Endothelial cell of umbilical vein (primary cell): ENCODE measurements around the gene PIWIL4. TPM values are rescaled to one million over a fixed set of nuclear protein-coding genes. Genes with fewer than 3 reads are reported as not detected.

Source experiments
- BruUV-seq: library from RNA; stranded (reverse); fragments of 400-500 nt; replicated peaks from 2 replicates; lab custom pipeline; 2021; lab: Mats Ljungman, UMichigan
- CTCF ChIA-PET: fragments of 300-600, 350-600 bp; sonication (Branson Sonifier 250); formaldehyde crosslinking; loops from one replicate; lab custom pipeline; 2021; ENCODE audit warnings: antibody characterized with exemption, inconsistent platforms; lab: Charles Lee
- POLR2A ChIA-PET: fragments of 300-600, 350-600 bp; sonication (Branson Sonifier 250); formaldehyde crosslinking; loops from one replicate; lab custom pipeline; 2021; ENCODE audit warnings: antibody characterized with exemption, inconsistent platforms; lab: Charles Lee
- DNase-seq: peaks from one replicate; pipeline ENCODE4 v3.0.0-alpha.2; 2011; ENCODE audit warnings: low read depth, low spot score
- FAIRE-seq: peaks from 2 replicates; lab custom pipeline; 2011; peaks lifted over from hg19 to GRCh38; lab: Jason Lieb, UNC
- H2AFZ ChIP-seq: 2 replicates; pipeline ENCODE4 v1.6.0; 2012; ENCODE audit warnings: low read depth, low read length, control low read depth, inconsistent platforms
- H3K27ac ChIP-seq: 2 replicates; pipeline ENCODE4 v1.5.1; 2011; ENCODE audit warnings: low read depth, mild to moderate bottlenecking, control low read depth, low read length, moderate library complexity; ENCODE audit not compliant: insufficient read depth
- H3K27me3 ChIP-seq, 2 experiments: 2 replicates each; pipeline versions ENCODE4 v1.6.0 to v1.6.1; 2011; ENCODE audit warnings: low read length in 2 of 2, mixed read lengths in 1 of 2; ENCODE audit not compliant: control insufficient read depth in 2 of 2, insufficient read depth in 2 of 2
- H3K36me3 ChIP-seq, 2 experiments: 2 replicates in 1 of 2; 3 replicates in 1 of 2; pipeline ENCODE4 v1.5.1; 2011; ENCODE audit warnings: low read length in 2 of 2, mild to moderate bottlenecking in 1 of 2, moderate library complexity in 1 of 2; ENCODE audit not compliant: control insufficient read depth in 2 of 2, insufficient read depth in 2 of 2; ENCODE audit errors: extremely low read depth in 1 of 2
- H3K4me1 ChIP-seq: 3 replicates; pipeline ENCODE4 v1.5.1; 2011; ENCODE audit warnings: mild to moderate bottlenecking, low read length; ENCODE audit not compliant: control insufficient read depth, insufficient read depth; ENCODE audit errors: extremely low read depth
- H3K4me2 ChIP-seq: 2 replicates; pipeline ENCODE4 v1.6.1; 2011; ENCODE audit warnings: low read length, control low read depth, mixed read lengths; ENCODE audit not compliant: insufficient read depth
- H3K4me3 ChIP-seq, 3 experiments: fragments of 200-600 bp in 1 of 3; sonication (generic), shearing (Covaris generic) in 1 of 3; replicated peaks in 1 of 3; 2 replicates each; pipeline ENCODE4 v1.5.1; 2011 to 2016; ENCODE audit warnings: control low read depth in 3 of 3, low read length in 3 of 3, mild to moderate bottlenecking in 2 of 3, inconsistent platforms in 1 of 3, low read depth in 1 of 3, moderate library complexity in 1 of 3; ENCODE audit not compliant: insufficient read depth in 1 of 3
- H3K79me2 ChIP-seq: 2 replicates; pipeline ENCODE4 v1.6.0; 2012; ENCODE audit warnings: low read length, inconsistent platforms; ENCODE audit not compliant: control insufficient read depth, insufficient read depth
- H3K9ac ChIP-seq: replicated peaks from 2 replicates; pipeline ENCODE3; 2011; ENCODE audit warnings: low read length, control low read depth; ENCODE audit not compliant: insufficient read depth; ENCODE audit errors: extremely low read depth
- H3K9me1 ChIP-seq: replicated peaks from 3 replicates; pipeline ENCODE4 v1.6.0; 2011; ENCODE audit warnings: mild to moderate bottlenecking, low read length; ENCODE audit not compliant: control insufficient read depth, insufficient read depth; ENCODE audit errors: extremely low read depth
- H3K9me3 ChIP-seq: replicated peaks from 2 replicates; pipeline ENCODE4 v1.5.1; 2012; ENCODE audit warnings: low read length, inconsistent platforms; ENCODE audit not compliant: control insufficient read depth, insufficient read depth
- H4K20me1 ChIP-seq: replicated peaks from 2 replicates; pipeline ENCODE3; 2011; ENCODE audit warnings: mild to moderate bottlenecking, low read length; ENCODE audit not compliant: control insufficient read depth, insufficient read depth; ENCODE audit errors: extremely low read depth
- CTCF ChIP-seq, 2 donors: IDR thresholded peaks; 1 replicate in 1 of 2; 2 replicates in 1 of 2; pipeline ENCODE4 v1.5.1; 2011; ENCODE audit warnings: low read length in 2 of 2, mild to moderate bottlenecking in 2 of 2, moderate library complexity in 2 of 2, control low read depth in 1 of 2, inconsistent platforms in 1 of 2, low read depth in 1 of 2; ENCODE audit not compliant: insufficient read depth in 1 of 2; ENCODE audit errors: extremely low read depth in 1 of 2
- EZH2 ChIP-seq: IDR thresholded peaks from 2 replicates; pipeline ENCODE4 v1.6.1; 2012; ENCODE audit warnings: borderline replicate concordance, low read depth, mild to moderate bottlenecking, moderate library complexity, low read length, inconsistent platforms; ENCODE audit not compliant: severe bottlenecking
- FOS ChIP-seq: IDR thresholded peaks from 2 replicates; pipeline ENCODE4 v1.6.1; 2011; ENCODE audit warnings: mild to moderate bottlenecking, low read length, moderate library complexity, borderline replicate concordance; ENCODE audit not compliant: insufficient read depth
- MAX ChIP-seq: IDR thresholded peaks from 2 replicates; pipeline ENCODE4 v1.6.1; 2011; ENCODE audit not compliant: insufficient read depth, insufficient read length
- MYC ChIP-seq: IDR thresholded peaks from one replicate; pipeline ENCODE4 v1.6.1; 2011; ENCODE audit warnings: mild to moderate bottlenecking, low read depth, low read length
- POLR2A ChIP-seq: IDR thresholded peaks from 2 replicates; pipeline ENCODE4 v1.6.1; 2012; ENCODE audit warnings: low read depth, mild to moderate bottlenecking, control low read depth, low read length
- POLR2AphosphoS5 ChIP-seq: IDR thresholded peaks from 2 replicates; pipeline ENCODE4 v1.6.1; 2012; ENCODE audit warnings: low read depth, mild to moderate bottlenecking, control low read depth, low read length, moderate library complexity; ENCODE audit not compliant: insufficient read depth
- dilution Hi-C: fragments of 300-500 bp; cut with MboI; formaldehyde crosslinking; loops from one replicate; pipeline ENCODE4 v1.15.0; 2019; ENCODE audit warnings: low sequenced_read_pairs; ENCODE audit not compliant: extremely low pct_ligation_motif_present
- intact Hi-C: fragments of 100-400 bp; cut with micrococcal nuclease; formaldehyde crosslinking; loops from one replicate; pipeline ENCODE4 v1.10.0; 2022
- polyA plus RNA-seq, 4 experiments: library from polyadenylated mRNA; depleted of rRNA in 3 of 4; stranded (reverse) in 3 of 4; unstranded in 1 of 4; fragments of >200 nt; gene quantifications; 2 replicates each; pipeline versions ENCODE4 v1.2.1 to v1.2.3, GENCODE V29; 2011 to 2012; ENCODE audit warnings: missing spikeins in 1 of 4
- total RNA-seq: library from RNA; stranded (reverse); gene quantifications from 2 replicates; pipeline ENCODE4 v1.2.3, GENCODE V29; 2021

PIWIL4 gene
- total and polyA plus RNA-seq, 2 donors (not counting 3 experiments of a cell fraction or from before 2014, with no cell fraction given) = 0.55 to 0.64 TPM

DNA sequence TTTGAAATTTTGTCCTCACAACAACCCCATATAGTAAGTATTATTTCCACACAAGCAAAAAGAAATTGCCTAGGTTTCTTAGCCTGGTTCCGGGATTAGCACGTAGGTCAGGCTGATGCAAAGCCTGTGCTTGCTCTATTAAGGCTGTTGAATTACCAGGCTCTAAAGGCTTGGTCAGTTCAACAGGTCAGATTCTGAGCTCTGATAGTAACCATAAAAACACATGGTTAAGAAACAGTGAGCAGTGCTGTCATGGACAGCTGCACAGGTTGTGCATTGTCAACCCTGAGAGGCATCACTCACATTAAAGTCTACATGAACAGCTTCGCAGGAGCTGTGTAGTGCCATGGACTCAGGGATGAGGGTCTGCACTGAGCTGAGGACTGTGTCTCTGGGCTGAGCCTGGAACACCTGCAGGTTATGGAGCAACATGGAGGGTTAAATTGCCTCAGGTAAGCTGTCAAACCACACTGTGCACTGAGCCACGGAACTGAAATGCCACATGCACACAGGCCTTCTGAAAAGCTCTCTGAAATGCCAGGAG lies 98.0 kb downstream of the PIWIL4 start:
- no peaks in the 10 kb centered on the region for H3K36me3 ChIP-seq
- H3K79me2 ChIP-seq = no peaks in the 10 kb centered on the region
- CTCF ChIA-PET = interaction anchor here (1.1 to 1.2 kb wide), 2 partner anchors 12 to 122 kb away, joined by 3 read pairs; no protein-coding TSS in a partner anchor
- dilution Hi-C loops (no loop called here), intact Hi-C loops (no loop called here)
- FAIRE-seq = no peak
- H2AFZ ChIP-seq = no peak overlapping the region
- no peaks in the 10 kb centered on the region for H3K9me3 ChIP-seq
- no peak overlapping the region for H3K27ac ChIP-seq
- no peak overlapping the region for H3K4me3 ChIP-seq
- peaks cover 4 to 7% of the 10 kb centered on the region in 2 experiments for H3K27me3 ChIP-seq
- no peak for DNase-seq
- H4K20me1 ChIP-seq = no peaks in the 10 kb centered on the region
- no TSS peak for BruUV-seq
- no peak overlapping the region for H3K9ac ChIP-seq
- H3K4me1 ChIP-seq = no peaks in the 10 kb centered on the region
- no peaks in the 10 kb centered on the region for H3K9me1 ChIP-seq
- POLR2A ChIA-PET = no interaction called here
- no peak overlapping the region for H3K4me2 ChIP-seq
- no peak for TF ChIP-seq MAX
- no peak for TF ChIP-seq CTCF (IDR thresholded peaks at IDR 0.05; ENCODE audit: extremely low read depth in 1 of 2, insufficient read depth in 1 of 2, low read depth in 1 of 2, low read length in 2 of 2)
- no peak for TF ChIP-seq POLR2AphosphoS5
- no peak for TF ChIP-seq EZH2
- no peak for TF ChIP-seq MYC
- no peak for TF ChIP-seq FOS
- TF ChIP-seq POLR2A = no peak
